GM21423 (cell line): ENCODE data around the gene TEX48.

Experiments
- ATAC-seq: cut with Tn5 transposase; IDR thresholded peaks from one replicate; pipeline ENCODE4 v1.9.1; 2021; ENCODE audit warnings: mild to moderate bottlenecking, moderate library complexity; ENCODE audit not compliant: unreplicated experiment

The TEX48 gene

DNA sequence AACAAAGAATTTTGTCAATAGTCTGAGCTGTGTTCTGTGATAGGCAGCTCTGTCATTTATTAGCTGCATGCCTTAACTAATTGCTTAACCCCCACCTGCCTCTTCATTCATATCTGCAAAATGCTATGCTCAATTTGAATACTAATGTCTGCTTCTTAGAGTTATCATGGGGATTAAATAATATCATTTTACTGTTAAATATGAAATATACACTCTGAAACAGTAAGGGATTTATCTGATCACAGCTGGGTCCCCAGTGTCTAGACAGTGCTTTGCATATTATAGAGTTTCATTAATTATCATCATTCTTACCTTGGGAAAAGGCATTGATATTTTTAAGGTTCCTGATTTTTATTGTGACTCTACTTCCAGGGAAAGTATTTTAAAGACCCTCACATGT lies 12.0 kb downstream of the TEX48 start:
- no peak for ATAC-seq

GRCh38 chr9:114668146-114668545 lies 13.8 kb downstream of the TEX48 start:
- ATAC-seq = no peak

DNA sequence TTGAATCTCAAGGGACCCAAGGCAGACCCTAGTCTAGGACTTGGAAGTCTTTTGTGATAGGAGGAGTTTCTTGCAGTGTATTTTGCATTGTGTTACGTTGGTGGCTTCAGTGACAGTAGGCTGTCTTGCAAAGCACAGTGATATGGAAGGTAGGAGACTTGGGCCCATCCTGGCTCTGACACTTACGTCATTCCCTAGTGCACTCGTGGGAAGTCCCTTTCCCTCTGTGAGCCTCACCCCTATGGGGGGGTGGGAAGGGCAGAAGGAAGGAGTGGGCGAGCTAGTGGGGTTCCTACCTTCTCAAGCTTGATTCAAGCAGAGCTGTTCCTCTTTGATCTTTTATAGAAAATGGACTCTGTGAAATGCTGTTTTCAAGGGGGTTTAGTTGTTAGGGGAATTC lies 15.1 kb downstream of the TEX48 start:
- no peak for ATAC-seq

GRCh38 chr9:114666401-114666800 lies 15.6 kb downstream of the TEX48 start:
- ATAC-seq = no peak

DNA sequence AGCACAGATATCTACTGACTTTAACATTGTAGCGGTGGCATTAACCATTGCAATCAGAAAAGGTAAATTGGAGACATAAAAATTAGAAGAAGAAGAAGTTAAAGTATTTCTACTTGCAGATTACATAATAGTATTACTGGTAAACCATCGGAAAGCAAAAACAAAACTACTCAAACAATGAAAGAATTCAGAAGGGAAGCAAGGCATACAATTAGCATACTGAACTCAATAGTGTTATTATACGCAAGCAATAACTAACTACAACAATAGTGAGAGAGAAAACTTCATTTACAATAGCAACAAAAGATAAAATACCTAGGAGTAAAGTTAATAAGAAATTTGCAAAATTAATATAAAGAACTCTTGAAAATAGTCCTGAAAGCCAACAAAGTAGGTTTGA lies 17.8 kb downstream of the TEX48 start:
- ATAC-seq = no peak

DNA sequence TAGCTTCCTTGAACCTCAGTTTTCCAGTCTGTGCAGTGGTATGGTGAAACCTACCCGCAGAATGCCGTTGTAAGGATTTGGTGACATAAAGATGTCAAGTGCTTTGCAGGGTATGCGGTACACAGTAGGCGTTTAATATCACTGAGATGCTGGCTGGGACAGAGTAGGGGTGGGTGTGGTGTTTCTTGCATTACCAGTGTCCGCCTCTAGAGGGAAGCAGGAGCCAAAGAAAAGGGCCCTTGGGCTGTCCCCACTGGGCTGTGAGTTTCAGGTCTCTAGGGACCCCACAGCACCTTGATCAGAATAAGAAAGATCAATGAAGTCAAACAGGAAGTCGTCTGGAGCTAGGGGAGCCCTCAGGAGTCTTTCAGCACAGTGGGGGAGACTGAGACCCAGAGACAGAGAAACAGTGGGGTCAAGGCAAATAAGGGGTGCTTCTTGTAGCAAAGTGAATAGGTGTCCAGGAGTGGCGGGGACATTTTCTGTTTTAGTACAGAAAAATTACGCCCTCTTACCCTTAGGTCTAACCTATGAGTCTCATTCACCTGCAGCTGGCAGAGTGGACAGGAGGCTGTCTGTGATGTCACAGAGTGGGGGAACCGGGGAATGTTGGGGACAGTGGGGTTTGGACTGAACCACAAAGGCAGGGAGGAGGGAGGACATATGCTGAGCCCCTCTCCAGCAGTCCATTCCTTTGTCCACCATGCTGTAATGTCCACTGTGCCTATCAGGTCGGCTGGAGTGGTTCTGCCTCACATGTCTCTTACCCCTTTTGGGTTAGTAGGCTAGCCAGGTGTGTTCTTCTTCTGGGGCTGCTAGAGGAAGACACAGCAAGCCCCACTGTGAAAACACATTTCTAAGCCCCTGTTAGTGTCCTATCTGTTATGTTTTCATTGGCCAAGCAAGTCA lies 19.7 kb downstream of the TEX48 start:
- ATAC-seq = peak; percentile 77

- ATAC-seq = no peak
Observed at GRCh38 chr9:114657705-114658104, 24.3 kb downstream of the TEX48 start, which contains the start of gene TEX53. TEX53 (minus strand) TSS chr9:114657805; CDS start chr9:114657774, 31 bp downstream.

GRCh38 chr9:114656301-114656700 lies 25.7 kb downstream of the TEX48 start:
- ATAC-seq = no peak

DNA sequence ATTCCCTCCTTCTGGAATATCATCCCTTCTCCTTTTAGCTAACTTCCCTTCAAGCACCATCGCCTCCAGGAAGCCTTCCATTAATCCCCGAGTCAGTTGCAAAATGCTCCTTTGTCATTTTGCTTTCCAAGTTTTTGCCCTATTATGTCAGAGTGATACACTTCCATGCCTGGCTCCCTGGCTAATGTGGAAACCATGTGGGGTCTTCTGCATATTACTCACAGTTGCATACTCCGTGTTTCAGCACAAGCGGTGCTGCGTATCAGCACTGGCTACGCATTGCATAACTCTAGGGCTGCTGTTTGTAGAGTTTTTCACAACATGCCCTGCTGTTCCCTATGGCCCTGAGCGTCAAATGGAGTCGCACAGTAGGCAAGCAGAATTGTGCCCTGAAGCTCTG lies 26.3 kb downstream of the TEX48 start:
- ATAC-seq = no peak

DNA sequence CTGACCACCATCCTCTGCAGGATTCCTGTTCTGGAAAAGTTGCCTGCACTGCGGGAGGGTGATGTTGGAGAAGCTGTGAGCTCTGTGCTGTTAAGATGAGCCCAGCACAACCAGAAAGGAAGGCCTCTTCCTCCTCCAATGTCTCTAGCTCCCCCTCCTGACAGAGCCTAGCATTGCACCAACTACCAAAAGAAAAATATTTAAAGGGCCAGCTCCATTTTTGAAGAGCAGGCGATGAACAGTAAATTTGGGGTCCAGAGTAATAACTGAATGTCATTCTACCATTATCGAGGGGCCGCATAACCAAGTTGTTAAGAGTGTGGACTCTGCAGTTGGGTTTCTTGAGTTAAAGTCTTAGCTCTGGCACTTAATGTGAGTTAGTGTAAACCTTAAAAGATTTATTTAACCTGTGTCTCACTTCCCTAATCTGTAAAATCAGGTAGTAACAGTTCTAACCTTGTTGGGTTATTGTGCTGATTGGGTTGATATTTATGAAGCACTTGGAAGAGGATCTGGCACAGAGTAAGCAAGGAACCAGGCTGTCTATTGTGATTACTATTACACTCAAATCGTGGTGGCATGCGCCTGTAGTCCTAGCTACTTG lies 28.3 kb downstream of the TEX48 start:
- ATAC-seq = peak; percentile 69

DNA sequence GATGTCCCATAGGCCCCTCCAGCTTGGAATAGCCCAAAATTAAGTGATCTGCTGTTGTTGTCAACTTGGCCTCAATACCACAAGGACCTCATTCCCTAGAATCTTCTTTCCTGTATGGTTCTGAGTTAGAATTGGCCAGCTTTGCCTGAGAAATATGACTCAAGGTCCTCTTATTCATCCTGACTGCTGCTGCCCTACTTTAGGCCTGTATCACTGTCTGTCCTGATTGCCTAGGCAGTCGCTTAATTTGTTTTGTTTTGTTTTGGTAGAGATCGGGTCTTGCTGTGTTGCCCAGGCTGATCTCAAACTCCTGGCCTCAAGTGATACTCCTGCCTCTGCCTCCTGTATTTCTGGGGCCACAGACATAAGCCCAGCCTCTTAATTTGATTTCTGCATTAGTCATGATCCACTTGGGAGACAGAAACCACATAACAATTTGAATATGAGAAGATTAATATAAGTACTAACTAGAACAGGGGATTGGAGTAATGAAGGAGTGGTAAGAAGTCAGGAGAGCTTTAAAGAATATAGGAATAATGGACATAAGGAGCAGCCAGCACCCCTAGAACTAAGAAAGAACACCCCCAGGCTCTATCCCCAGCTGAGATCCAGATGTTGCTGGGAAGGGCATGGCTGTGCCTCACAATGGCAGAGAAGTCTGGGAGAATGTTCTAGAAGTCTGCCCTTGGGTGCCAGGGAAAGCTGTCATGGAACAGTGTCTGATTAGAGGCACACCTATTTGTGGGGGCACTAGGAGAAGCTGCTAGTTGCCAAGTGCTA lies 29.0 kb downstream of the TEX48 start:
- ATAC-seq = no peak

DNA sequence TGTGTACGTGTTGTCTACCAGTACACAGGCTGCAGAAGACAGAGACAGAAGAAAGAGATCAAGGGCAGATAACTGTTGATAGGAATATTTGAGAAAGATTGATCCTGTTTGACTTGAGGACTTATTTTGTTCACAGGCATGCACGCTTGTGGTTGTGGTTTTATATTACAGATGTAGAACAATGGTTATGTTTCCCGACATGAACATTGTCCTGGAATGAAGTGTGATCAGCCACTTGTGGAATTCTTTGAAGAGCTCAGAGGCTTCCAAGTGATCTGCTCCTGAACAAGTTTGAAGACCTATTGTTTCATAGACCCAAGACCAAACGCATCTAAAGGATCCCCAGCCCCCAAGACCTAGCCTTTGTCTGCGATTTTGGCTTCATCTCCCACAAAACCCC lies 38.1 kb downstream of the TEX48 start:
- no peak for ATAC-seq

GRCh38 chr9:114643001-114643400 lies 39.0 kb downstream of the TEX48 start:
- ATAC-seq = no peak

GRCh38 chr9:114641967-114642366 lies 40.0 kb downstream of the TEX48 start:
- ATAC-seq = no peak

GRCh38 chr9:114638404-114638803 lies 43.6 kb downstream of the TEX48 start:
- no peak for ATAC-seq

DNA sequence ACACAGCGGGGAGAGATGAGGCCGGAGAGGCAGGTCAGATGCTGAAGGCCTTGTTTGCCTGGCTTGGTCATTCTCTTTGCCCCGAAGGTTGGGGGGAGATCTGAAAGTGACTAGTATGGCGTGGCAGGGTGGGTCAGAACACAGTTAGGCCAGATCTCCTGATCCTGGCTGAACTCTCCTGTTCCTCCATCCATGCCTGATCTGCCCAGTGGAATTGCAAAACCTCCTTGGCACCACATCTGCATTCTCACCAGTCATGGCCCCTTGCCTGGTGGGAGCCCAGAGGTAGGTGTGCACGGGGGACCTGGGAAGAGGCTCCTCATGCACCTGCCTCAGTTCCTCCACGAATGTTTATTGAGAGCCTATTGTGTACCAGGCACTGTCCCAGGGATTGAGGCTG lies 47.6 kb downstream of the TEX48 start:
- no peak for ATAC-seq

DNA sequence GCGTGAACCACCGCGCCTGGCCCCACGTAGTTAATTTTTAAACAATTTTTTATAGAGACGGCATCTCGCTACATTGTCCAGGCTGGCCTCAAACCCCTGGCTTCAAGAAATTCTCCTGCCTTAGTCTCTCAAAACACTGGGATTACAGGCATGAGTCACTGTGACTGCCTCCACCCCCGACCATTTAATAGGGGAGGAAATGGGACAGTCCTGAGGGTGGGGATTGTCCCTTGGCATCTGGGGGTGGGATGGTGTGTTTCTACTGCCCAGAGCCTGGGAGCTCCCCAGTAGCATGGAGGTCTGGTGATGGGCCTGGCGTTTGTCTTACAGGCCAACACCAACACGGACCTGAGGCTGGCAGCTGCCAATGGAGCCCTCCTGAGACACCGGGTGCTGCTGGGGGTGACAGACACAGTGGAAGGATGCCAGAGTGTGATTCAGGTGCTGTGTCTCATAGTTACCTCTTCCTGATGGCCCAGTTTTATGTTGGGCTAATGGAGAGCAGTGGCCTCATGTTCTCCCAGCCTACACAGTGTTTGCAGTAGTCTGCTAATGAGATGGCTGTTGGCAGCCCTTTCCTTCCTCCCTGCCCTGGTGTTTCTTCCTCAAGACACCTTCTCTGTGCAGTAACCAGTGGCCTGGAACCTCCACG lies 48.4 kb downstream of the TEX48 start:
- ATAC-seq = no peak

- no peak for ATAC-seq
Observed at GRCh38 chr9:114631166-114631565, 50.8 kb downstream of the TEX48 start.

GRCh38 chr9:114629563-114630090 lies 52.4 kb downstream of the TEX48 start:
- ATAC-seq = no peak

DNA sequence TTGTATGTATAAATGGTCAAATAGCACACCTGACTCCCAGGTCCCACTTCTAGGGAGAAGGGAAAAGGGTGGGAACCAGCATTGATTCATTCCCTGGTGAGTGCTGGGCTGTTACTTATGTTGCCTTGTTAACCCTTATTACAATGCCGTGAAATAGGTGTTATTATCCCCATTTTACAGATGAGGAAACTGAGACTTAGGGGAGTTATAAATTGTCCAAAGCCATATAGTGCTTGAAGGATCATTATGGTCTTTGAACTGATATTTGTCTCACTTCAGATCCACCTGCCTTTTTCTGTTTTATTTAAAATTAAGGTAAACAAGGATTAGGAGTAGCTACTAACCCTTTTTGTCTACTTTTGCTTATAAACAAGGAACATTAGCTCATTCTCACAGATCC lies 54.4 kb downstream of the TEX48 start:
- no peak for ATAC-seq
